H9 (cell line): ENCODE results near the gene KCTD19. TPM values are rescaled to one million over a fixed set of nuclear protein-coding genes. Genes with fewer than 3 reads are reported as not detected.

Experiments used
- DNase-seq: peaks from one replicate; pipeline ENCODE4 v3.0.0-alpha.2; 2017
- H2AFZ ChIP-seq: one replicate; pipeline ENCODE4 v1.6.1; 2013; ENCODE audit warnings: mild to moderate bottlenecking, low read length, control low read depth, moderate library complexity
- H2AK5ac ChIP-seq: 2 replicates; pipeline ENCODE4 v1.6.1; 2013; ENCODE audit warnings: low read length, control low read depth, mixed read lengths; ENCODE audit not compliant: insufficient read length
- H2BK120ac ChIP-seq: one replicate; pipeline ENCODE4 v1.6.1; 2013; ENCODE audit warnings: low read depth, mild to moderate bottlenecking, low read length, control low read depth, inconsistent platforms; ENCODE audit not compliant: poor library complexity, severe bottlenecking
- H2BK12ac ChIP-seq: 2 replicates; pipeline ENCODE4 v1.6.1; 2013; ENCODE audit warnings: low read length, control low read depth, mixed read lengths, low read depth; ENCODE audit not compliant: insufficient read length
- H2BK15ac ChIP-seq: 2 replicates; pipeline ENCODE4 v1.6.1; 2013; ENCODE audit warnings: low read depth, low read length, control low read depth
- H2BK20ac ChIP-seq: one replicate; pipeline ENCODE4 v1.6.1; 2013; ENCODE audit warnings: low read depth, mild to moderate bottlenecking, low read length, control low read depth, inconsistent platforms; ENCODE audit not compliant: poor library complexity, severe bottlenecking
- H2BK5ac ChIP-seq: 2 replicates; pipeline ENCODE4 v1.6.1; 2013; ENCODE audit warnings: low read length, control low read depth, mixed read lengths; ENCODE audit not compliant: insufficient read length
- H3K14ac ChIP-seq: 2 replicates; pipeline ENCODE4 v1.6.1; 2013; ENCODE audit warnings: low read length, control low read depth; ENCODE audit not compliant: insufficient read depth
- H3K18ac ChIP-seq: 2 replicates; pipeline ENCODE4 v1.6.1; 2013; ENCODE audit warnings: low read depth, mild to moderate bottlenecking, mixed read lengths, low read length, control low read depth; ENCODE audit not compliant: insufficient read length
- H3K23ac ChIP-seq: 2 replicates; pipeline ENCODE4 v1.6.1; 2013; ENCODE audit warnings: low read length, control low read depth, mixed read lengths, low read depth; ENCODE audit not compliant: insufficient read length
- H3K23me2 ChIP-seq: 2 replicates; pipeline ENCODE4 v1.6.1; 2013; ENCODE audit warnings: low read depth, mild to moderate bottlenecking, mixed read lengths, low read length, control low read depth; ENCODE audit not compliant: insufficient read length, poor library complexity, severe bottlenecking
- H3K27ac ChIP-seq: 2 replicates; pipeline ENCODE4 v1.5.1; 2013; ENCODE audit warnings: low read length, control low read depth, mixed read lengths, low read depth; ENCODE audit not compliant: insufficient read length
- H3K27me3 ChIP-seq: 2 replicates; pipeline ENCODE4 v1.6.1; 2013; ENCODE audit warnings: low read length, control low read depth, inconsistent platforms; ENCODE audit not compliant: insufficient read depth
- H3K4ac ChIP-seq: 2 replicates; pipeline ENCODE4 v1.6.1; 2013; ENCODE audit warnings: low read depth, mild to moderate bottlenecking, control low read depth, inconsistent platforms, low read length, moderate library complexity
- H3K4me1 ChIP-seq: 2 replicates; pipeline ENCODE4 v1.6.1; 2013; ENCODE audit warnings: low read length, control low read depth, inconsistent platforms; ENCODE audit not compliant: insufficient read depth
- H3K4me2 ChIP-seq: 2 replicates; pipeline ENCODE4 v1.6.1; 2013; ENCODE audit warnings: low read length, control low read depth, mixed read lengths; ENCODE audit not compliant: insufficient read length, insufficient read depth
- H3K56ac ChIP-seq: 2 replicates; pipeline ENCODE4 v1.6.1; 2013; ENCODE audit warnings: low read depth, mild to moderate bottlenecking, mixed read lengths, low read length, control low read depth; ENCODE audit not compliant: insufficient read length
- H3K79me1 ChIP-seq: 2 replicates; pipeline ENCODE4 v1.6.1; 2013; ENCODE audit warnings: low read depth, mild to moderate bottlenecking, moderate library complexity, low read length, control low read depth, inconsistent platforms; ENCODE audit not compliant: insufficient read depth, poor library complexity, severe bottlenecking
- H3K79me2 ChIP-seq: 2 replicates; pipeline ENCODE4 v1.6.1; 2013; ENCODE audit warnings: low read length, control low read depth, inconsistent platforms; ENCODE audit not compliant: insufficient read depth
- H3K9ac ChIP-seq: 2 replicates; pipeline ENCODE4 v1.6.1; 2013; ENCODE audit warnings: low read length, control low read depth, mixed read lengths; ENCODE audit not compliant: insufficient read length; ENCODE audit errors: extremely low read depth
- H3K9me3 ChIP-seq: one replicate; pipeline ENCODE4 v1.6.1; 2013; ENCODE audit warnings: low read depth, low read length, inconsistent platforms; ENCODE audit not compliant: control insufficient read depth
- H3T11ph ChIP-seq: one replicate; pipeline ENCODE4 v1.6.1; 2013; ENCODE audit warnings: mild to moderate bottlenecking, low read length, control low read depth, inconsistent platforms
- H4K20me1 ChIP-seq: one replicate; pipeline ENCODE4 v1.6.1; 2013; ENCODE audit not compliant: control insufficient read depth, insufficient read length, insufficient read depth
- H4K5ac ChIP-seq: 2 replicates; pipeline ENCODE4 v1.6.1; 2013; ENCODE audit warnings: low read depth, mild to moderate bottlenecking, mixed read lengths, low read length, control low read depth; ENCODE audit not compliant: insufficient read length
- H4K8ac ChIP-seq: replicated peaks from 2 replicates; pipeline ENCODE4 v1.6.1; 2013; ENCODE audit warnings: low read length, control low read depth, mixed read lengths, low read depth; ENCODE audit not compliant: insufficient read length
- H4K91ac ChIP-seq: 2 replicates; pipeline ENCODE4 v1.6.1; 2013; ENCODE audit warnings: low read depth, mild to moderate bottlenecking, moderate library complexity, mixed read lengths, low read length, control low read depth; ENCODE audit not compliant: insufficient read length
- H3K27ac Mint-ChIP-seq, 3 experiments: 2 replicates in 2 of 3; 3 replicates in 1 of 3; pipeline ENCODE4 v1.8.0; 2020 to 2021; ENCODE audit warnings: mixed read lengths in 3 of 3, mild to moderate bottlenecking in 1 of 3, moderate library complexity in 1 of 3
- H3K27me3 Mint-ChIP-seq: 2 replicates; pipeline ENCODE4 v1.8.0; 2021; ENCODE audit warnings: low read depth, mild to moderate bottlenecking, moderate library complexity, mixed read lengths
- H3K36me3 Mint-ChIP-seq, 3 experiments: 2 replicates in 2 of 3; 3 replicates in 1 of 3; pipeline ENCODE4 v1.8.0; 2020 to 2021; ENCODE audit warnings: low read depth in 3 of 3, mixed read lengths in 3 of 3; ENCODE audit not compliant: insufficient read depth in 1 of 3
- H3K4me1 Mint-ChIP-seq, 2 experiments: 2 replicates each; pipeline ENCODE4 v1.8.0; 2020; ENCODE audit warnings: mixed read lengths in 2 of 2
- H3K4me3 Mint-ChIP-seq, 2 experiments: 2 replicates in 1 of 2; 3 replicates in 1 of 2; pipeline ENCODE4 v1.8.0; 2020 to 2021; ENCODE audit warnings: mild to moderate bottlenecking in 2 of 2, mixed read lengths in 2 of 2, moderate library complexity in 1 of 2
- H3K9me3 Mint-ChIP-seq, 2 experiments: 2 replicates in 1 of 2; 3 replicates in 1 of 2; pipeline ENCODE4 v1.8.0; 2020; ENCODE audit warnings: mild to moderate bottlenecking in 2 of 2, mixed read lengths in 2 of 2, moderate library complexity in 1 of 2
- WGBS: extraction: QIAGEN DNeasy Blood & Tissue Kit; methylation state at CpG from one replicate; pipeline ENCODE4 v1.1.7; 2013; ENCODE audit warnings: missing lambda C conversion rate, low lambda C conversion rate, mixed read lengths; ENCODE audit not compliant: insufficient read length; ENCODE audit errors: extremely low coverage; 5-methylcytosine and 5-hydroxymethylcytosine counted together
- total RNA-seq: library from RNA; stranded (reverse); gene quantifications from 2 replicates; pipeline ENCODE4 v1.2.1, GENCODE V29; 2021
- TF ChIP-seq, protein P1 (sequence below): fragments of 200-600 bp; sonication (generic); conservative IDR thresholded peaks from 3 replicates; pipeline ENCODE4 v1.8.0; 2021; ENCODE audit warnings: antibody characterized with exemption, mild to moderate bottlenecking

KCTD19 gene
- total RNA-seq, 1 experiment from 2014 or later: 0.13 TPM

DNA sequence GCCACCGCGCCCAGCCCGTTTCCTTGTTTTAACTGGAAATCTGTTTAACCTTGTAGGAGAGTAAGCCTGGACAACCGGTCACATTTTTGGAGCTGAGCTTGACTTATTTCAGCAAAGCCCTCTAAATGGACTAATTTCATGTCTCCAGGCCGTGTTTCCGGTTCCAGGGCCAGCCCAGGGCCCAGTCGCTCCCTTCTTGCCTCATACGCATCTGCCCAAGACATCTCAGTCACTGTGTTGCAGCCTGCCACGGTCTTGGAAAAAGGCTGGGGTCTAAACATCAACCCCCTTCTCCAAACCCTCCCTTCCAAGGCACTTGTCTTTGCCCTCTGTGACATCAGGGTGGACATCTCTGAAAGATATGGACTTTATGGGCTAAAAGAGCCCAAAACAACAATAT is 28.3 kb downstream of the KCTD19 start:
- H3K23ac ChIP-seq: no peak overlapping the region
- H2BK15ac ChIP-seq: no peak overlapping the region
- H3K56ac ChIP-seq: no peak overlapping the region
- no peak overlapping the region for H4K8ac ChIP-seq
- TF ChIP-seq, protein P1, sequence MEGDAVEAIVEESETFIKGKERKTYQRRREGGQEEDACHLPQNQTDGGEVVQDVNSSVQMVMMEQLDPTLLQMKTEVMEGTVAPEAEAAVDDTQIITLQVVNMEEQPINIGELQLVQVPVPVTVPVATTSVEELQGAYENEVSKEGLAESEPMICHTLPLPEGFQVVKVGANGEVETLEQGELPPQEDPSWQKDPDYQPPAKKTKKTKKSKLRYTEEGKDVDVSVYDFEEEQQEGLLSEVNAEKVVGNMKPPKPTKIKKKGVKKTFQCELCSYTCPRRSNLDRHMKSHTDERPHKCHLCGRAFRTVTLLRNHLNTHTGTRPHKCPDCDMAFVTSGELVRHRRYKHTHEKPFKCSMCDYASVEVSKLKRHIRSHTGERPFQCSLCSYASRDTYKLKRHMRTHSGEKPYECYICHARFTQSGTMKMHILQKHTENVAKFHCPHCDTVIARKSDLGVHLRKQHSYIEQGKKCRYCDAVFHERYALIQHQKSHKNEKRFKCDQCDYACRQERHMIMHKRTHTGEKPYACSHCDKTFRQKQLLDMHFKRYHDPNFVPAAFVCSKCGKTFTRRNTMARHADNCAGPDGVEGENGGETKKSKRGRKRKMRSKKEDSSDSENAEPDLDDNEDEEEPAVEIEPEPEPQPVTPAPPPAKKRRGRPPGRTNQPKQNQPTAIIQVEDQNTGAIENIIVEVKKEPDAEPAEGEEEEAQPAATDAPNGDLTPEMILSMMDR: no peak
- H3K27me3 ChIP-seq: no peaks in the 10 kb centered on the region; the same call in 1 of the 2 replicates
- Mint-ChIP-seq H3K27me3 (peaks cover 53% of the 10 kb centered on the region), H3K9me3 (no peaks in the 10 kb centered on the region), H3K4me3 (no peak overlapping the region), H3K27ac (no peak overlapping the region), H3K36me3 (no peaks in the 10 kb centered on the region), H3K4me1 (peaks cover 6 to 7% of the 10 kb centered on the region in 2 experiments)
- no peaks in the 10 kb centered on the region for H3K9me3 ChIP-seq
- no peak overlapping the region for H3K4me2 ChIP-seq
- no peak overlapping the region for H3K18ac ChIP-seq
- H2AK5ac ChIP-seq: no peak overlapping the region
- no peak overlapping the region for H2BK20ac ChIP-seq
- no peak overlapping the region for H3K27ac ChIP-seq
- no peaks in the 10 kb centered on the region for H3K4me1 ChIP-seq
- no peaks in the 10 kb centered on the region for H3K23me2 ChIP-seq
- no peak overlapping the region for H3K4ac ChIP-seq
- H3K14ac ChIP-seq: no peak overlapping the region; the same call in 1 of the 2 replicates
- no peak overlapping the region for H2BK5ac ChIP-seq
- no peak overlapping the region for H2BK12ac ChIP-seq
- H4K20me1 ChIP-seq: no peaks in the 10 kb centered on the region
- no peak for DNase-seq
- no peak overlapping the region for H4K91ac ChIP-seq
- no peaks in the 10 kb centered on the region for H3K79me2 ChIP-seq
- no peak overlapping the region for H2BK120ac ChIP-seq
- no peak overlapping the region for H2AFZ ChIP-seq
- H3K9ac ChIP-seq: no peak overlapping the region
- no CpG with 5 or more reads among the region's 9 CpGs for WGBS
- no peak overlapping the region for H4K5ac ChIP-seq
- no peak overlapping the region for H3T11ph ChIP-seq
- no peaks in the 10 kb centered on the region for H3K79me1 ChIP-seq
